Right lobe of liver (tissue), 6 donors: ENCODE results near the gene EIF3F. TPM values are rescaled to one million over a fixed set of nuclear protein-coding genes. Genes with fewer than 3 reads are reported as not detected.

ENCODE experiments used
- ATAC-seq, 4 donors: fragments of 200-7000 bp; cut with Tn5 transposase; one replicate each; pipeline ENCODE4 v1.9.1; 2020; ENCODE audit warnings: mild to moderate bottlenecking in 4 of 4, moderate library complexity in 4 of 4
- DNase-seq, 3 donors: peaks; one replicate each; pipeline ENCODE4 v3.0.0-alpha.2; 2020
- H3K27ac ChIP-seq, 3 donors: fragments of 200-600 bp; one replicate each; pipeline ENCODE4 v1.8.0; 2022
- H3K27me3 ChIP-seq, 2 donors: fragments of 200-600 bp; one replicate each; pipeline ENCODE4 v1.8.0; 2022
- H3K36me3 ChIP-seq, 4 donors: fragments of 200-600 bp; sonication (generic) in 1 of 4; one replicate each; pipeline versions ENCODE4 v1.5.1 to v1.8.0; 2017 to 2022; ENCODE audit warnings: control low read depth in 1 of 4
- H3K4me1 ChIP-seq, 4 donors: fragments of 200-600 bp; sonication (generic) in 1 of 4; one replicate each; pipeline versions ENCODE4 v1.5.1 to v1.8.0; 2017 to 2022; ENCODE audit warnings: control low read depth in 1 of 4
- H3K4me3 ChIP-seq, 3 donors: fragments of 200-600 bp; one replicate each; pipeline ENCODE4 v1.8.0; 2022
- H3K9me3 ChIP-seq, 4 donors: fragments of 200-600 bp; sonication (generic) in 1 of 4; one replicate each; pipeline versions ENCODE4 v1.5.1 to v1.8.0; 2017 to 2022; ENCODE audit warnings: control low read depth in 1 of 4
- CTCF ChIP-seq, 4 donors: fragments of 200-600 bp in 3 of 4; fragments of 450-650 bp in 1 of 4; IDR thresholded peaks; one replicate each; pipeline versions ENCODE4 v1.5.1 to v1.8.0; 2016 to 2022; ENCODE audit warnings: antibody characterized with exemption in 4 of 4, mild to moderate bottlenecking in 2 of 4
- POLR2A ChIP-seq: fragments of 450-650 bp; IDR thresholded peaks from one replicate; pipeline ENCODE4 v1.6.1; 2017; ENCODE audit warnings: antibody characterized with exemption, mild to moderate bottlenecking
- WGBS: methylation state at CpG from one replicate; pipeline ENCODE4 v1.1.6; 2018; ENCODE audit warnings: low coverage, low lambda C conversion rate; ENCODE audit not compliant: insufficient coverage; ENCODE audit errors: missing lambda C conversion rate; 5-methylcytosine and 5-hydroxymethylcytosine counted together
- intact Hi-C, 2 donors: fragments of 100-400 bp; cut with DNase I; formaldehyde crosslinking; loops; one replicate each; pipeline versions ENCODE4 v1.11.2 to v1.14.1; 2022
- total RNA-seq, 6 experiments: library from RNA; depleted of rRNA in 2 of 6; stranded (reverse); fragments of >200 nt in 2 of 6; fragmentation: NEBNext Ultra II Directional in 3 of 6; extraction: Animal tissue kit (Norgen Biotek cat#: 25700) in 3 of 6; gene quantifications; one replicate each; pipeline versions ENCODE4 v1.1.0 to v1.2.4, GENCODE V29; 2016 to 2023
- donor health status: DM: no; HTN: yes; CAD: no.
- donor health status: DM: no; HTN: no; CAD: no.
- donor health status: DM: no; HTN: no; CAD: no.
- donor health status: DM: no; HTN: yes; CAD: no.
- donor health status: DM: no; HTN: yes; CAD: no.

EIF3F gene
- total RNA-seq, 6 experiments from 2014 or later, result 69.9 to 97.0 (median 84.0) TPM

GRCh38 chr11:8034106-8034585 is 47.0 kb downstream of the EIF3F start:
- TF ChIP-seq POLR2A (no peak), CTCF (IDR thresholded peaks at IDR 0.05) (no peak)
- Histone ChIP-seq H3K27ac (no peak overlapping the region), H3K4me1 (no peaks in the 10 kb centered on the region), H3K9me3 (no peaks in the 10 kb centered on the region), H3K27me3 (no peaks in the 10 kb centered on the region), H3K4me3 (no peak overlapping the region), H3K36me3 (no peaks in the 10 kb centered on the region)
- no peak for ATAC-seq
- no CpG with 5 or more reads among the region's 3 CpGs for WGBS
- intact Hi-C loops, result loop anchor here in 1 of 2 donors (5.0 kb wide), 1 partner anchor 63 kb away; no protein-coding TSS in a partner anchor
- DNase-seq, result no peak

DNA sequence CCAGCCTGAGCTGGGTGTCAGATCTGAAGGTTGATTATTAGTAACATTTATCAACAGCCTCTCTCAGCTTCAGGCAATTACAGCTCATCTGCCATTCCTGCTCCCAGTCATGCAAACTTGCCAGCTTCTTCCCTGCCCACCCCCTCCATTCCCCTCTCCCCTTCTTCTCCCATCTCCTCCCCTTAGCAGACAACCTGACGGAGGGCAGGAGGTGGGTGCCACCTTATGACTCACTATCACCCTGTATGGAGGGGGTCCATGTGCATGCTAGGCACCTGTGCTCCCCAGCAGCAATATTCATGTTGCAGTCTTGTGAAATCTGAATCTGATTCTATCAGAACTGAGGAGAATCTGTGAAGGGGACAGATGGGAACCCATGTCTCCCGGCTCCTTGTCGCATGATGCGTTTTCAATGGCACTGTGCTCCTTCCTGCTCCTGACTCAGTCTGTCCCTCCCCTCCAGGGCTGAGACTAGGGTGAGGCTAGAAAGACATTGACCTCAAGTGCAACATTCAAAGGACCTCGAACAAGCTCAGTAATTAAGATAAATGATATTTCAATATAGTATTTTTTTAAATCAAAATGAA is 47.6 kb downstream of the EIF3F start:
- no peaks in the 10 kb centered on the region for H3K27me3 ChIP-seq
- H3K4me3 ChIP-seq, result no peak overlapping the region
- intact Hi-C loops, result loop anchor here (5.0 kb wide), 2 partner anchors 38 to 63 kb away; no protein-coding TSS in a partner anchor
- no peak for DNase-seq
- TF ChIP-seq CTCF (IDR thresholded peaks at IDR 0.05) (no peak), POLR2A (no peak)
- H3K27ac ChIP-seq, result no peak overlapping the region
- 78% methylated on average over 5 of the region's 5 CpGs for WGBS
- no peaks in the 10 kb centered on the region for H3K9me3 ChIP-seq
- no peaks in the 10 kb centered on the region for H3K4me1 ChIP-seq
- no peaks in the 10 kb centered on the region for H3K36me3 ChIP-seq
- ATAC-seq, result no peak

GRCh38 chr11:8035200-8035855 is 48.2 kb downstream of the EIF3F start:
- ATAC-seq (no peak), DNase-seq (no peak)
- H3K27me3 ChIP-seq, result no peaks in the 10 kb centered on the region
- no peak overlapping the region for H3K27ac ChIP-seq
- WGBS, result 64% methylated on average over 6 of the region's 11 CpGs
- H3K9me3 ChIP-seq, result no peaks in the 10 kb centered on the region
- no peaks in the 10 kb centered on the region for H3K36me3 ChIP-seq
- TF ChIP-seq POLR2A, result no peak
- TF ChIP-seq CTCF (IDR thresholded peaks at IDR 0.05), result no peak
- intact Hi-C loops, result loop anchor here in 1 of 2 donors (5.0 kb wide), 1 partner anchor 37 kb away; no protein-coding TSS in a partner anchor
- H3K4me1 ChIP-seq, result no peaks in the 10 kb centered on the region
- H3K4me3 ChIP-seq, result no peak overlapping the region

GRCh38 chr11:8036002-8036802 is 49.1 kb downstream of the EIF3F start:
- 56% methylated on average over 2 of the region's 5 CpGs for WGBS
- Histone ChIP-seq H3K4me1 (no peaks in the 10 kb centered on the region), H3K27ac (no peak overlapping the region), H3K4me3 (no peak overlapping the region), H3K36me3 (no peaks in the 10 kb centered on the region), H3K27me3 (no peaks in the 10 kb centered on the region), H3K9me3 (no peaks in the 10 kb centered on the region)
- no peak for TF ChIP-seq CTCF (IDR thresholded peaks at IDR 0.05)
- no peak for TF ChIP-seq POLR2A
- intact Hi-C loops, result loop anchor here in 1 of 2 donors (5.0 kb wide), 1 partner anchor 36 kb away; no protein-coding TSS in a partner anchor
- ATAC-seq (no peak), DNase-seq (no peak)
